Stimulated activated naive CD8-positive, alpha-beta T cell treated with anti-CD3 and anti-CD28 coated beads, Interleukin-15, Interleukin-2, amounts not matched to agents 100 ng/mL and 50 ng/mL, for 24 hours (primary cell): ENCODE measurements around the gene VSIG4.
"Not testable (repeated sequence)": the region's sequence is repeated elsewhere in the genome, so short reads cannot be mapped to it uniquely, and the experiment has no call there.

Source experiments
- H3K27ac Mint-ChIP-seq: one replicate; pipeline ENCODE4 v1.8.0; 2021; ENCODE audit warnings: mild to moderate bottlenecking, mixed read lengths
- H3K27me3 Mint-ChIP-seq: one replicate; pipeline ENCODE4 v1.8.0; 2021; ENCODE audit warnings: mixed read lengths
- H3K36me3 Mint-ChIP-seq: one replicate; pipeline ENCODE4 v1.8.0; 2021; ENCODE audit warnings: low read depth, mixed read lengths
- H3K4me1 Mint-ChIP-seq: one replicate; pipeline ENCODE4 v1.8.0; 2021; ENCODE audit warnings: low read depth, mixed read lengths
- H3K4me3 Mint-ChIP-seq: one replicate; pipeline ENCODE4 v1.8.0; 2021; ENCODE audit warnings: mild to moderate bottlenecking, mixed read lengths
- H3K9me3 Mint-ChIP-seq: one replicate; pipeline ENCODE4 v1.8.0; 2021; ENCODE audit warnings: mixed read lengths

Gene VSIG4, protein sequence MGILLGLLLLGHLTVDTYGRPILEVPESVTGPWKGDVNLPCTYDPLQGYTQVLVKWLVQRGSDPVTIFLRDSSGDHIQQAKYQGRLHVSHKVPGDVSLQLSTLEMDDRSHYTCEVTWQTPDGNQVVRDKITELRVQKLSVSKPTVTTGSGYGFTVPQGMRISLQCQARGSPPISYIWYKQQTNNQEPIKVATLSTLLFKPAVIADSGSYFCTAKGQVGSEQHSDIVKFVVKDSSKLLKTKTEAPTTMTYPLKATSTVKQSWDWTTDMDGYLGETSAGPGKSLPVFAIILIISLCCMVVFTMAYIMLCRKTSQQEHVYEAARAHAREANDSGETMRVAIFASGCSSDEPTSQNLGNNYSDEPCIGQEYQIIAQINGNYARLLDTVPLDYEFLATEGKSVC

DNA sequence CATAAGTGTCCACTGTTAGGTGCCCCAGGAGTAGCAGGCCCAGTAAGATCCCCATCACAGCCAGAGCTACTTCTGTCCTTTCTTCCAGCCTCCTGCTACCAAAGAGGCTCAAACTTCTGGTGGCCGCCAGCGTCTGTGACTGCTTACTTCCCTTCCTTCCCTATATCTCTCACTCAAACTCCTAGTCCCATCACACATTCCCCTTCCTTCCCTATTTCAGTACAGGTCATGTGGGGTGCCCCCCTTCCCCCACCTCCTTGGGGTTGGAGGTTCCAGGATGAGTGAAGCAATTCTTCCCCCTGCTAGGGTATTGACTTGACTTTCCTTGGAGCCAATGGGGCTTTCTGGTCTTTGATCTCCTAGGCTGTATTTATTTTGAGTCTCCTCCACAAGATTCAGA, at the start of gene VSIG4:
TSS of gene VSIG4 (minus strand) at position 137 of the 400 bp plus-strand sequence. CDS start at position 55, 82 bp downstream.
- Mint-ChIP-seq H3K9me3 (no peaks in the 10 kb centered on the region), H3K27ac (no peak within 1 kb of the TSS), H3K36me3 (no peaks in the 10 kb centered on the region), H3K4me3 (no peak within 1 kb of the TSS), H3K4me1 (peaks cover 4% of the 10 kb centered on the region), H3K27me3 (no peaks in the 10 kb centered on the region)

DNA sequence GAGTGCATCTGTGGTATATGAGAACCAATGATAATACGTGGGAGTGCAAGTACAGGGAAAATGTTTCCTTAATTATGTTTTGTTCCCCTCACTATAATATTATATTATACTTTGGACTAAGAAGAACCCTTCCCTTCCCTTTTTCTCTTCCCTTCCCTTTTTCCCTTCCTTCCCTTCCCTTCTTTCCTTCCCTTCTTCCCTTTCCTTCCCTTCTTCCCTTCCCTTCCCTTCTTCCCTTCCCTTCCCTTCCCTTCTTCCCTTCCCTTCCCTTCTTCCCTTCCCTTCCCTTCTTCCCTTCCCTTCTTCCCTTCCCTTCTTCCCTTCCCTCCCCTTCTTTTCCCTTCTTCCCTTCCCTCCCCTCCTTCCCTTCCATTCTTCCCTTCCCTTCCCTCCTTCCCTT, 36.9 kb upstream of the VSIG4 start:
- Mint-ChIP-seq H3K27ac (no peak overlapping the region), H3K36me3 (peaks cover 3% of the 10 kb centered on the region), H3K27me3 (no peaks in the 10 kb centered on the region), H3K9me3 (peaks cover 8% of the 10 kb centered on the region), H3K4me1 (peaks cover 28% of the 10 kb centered on the region), H3K4me3 (no peak overlapping the region)

- H3K9me3 Mint-ChIP-seq, result peaks cover 8% of the 10 kb centered on the region
- peaks cover 3% of the 10 kb centered on the region for H3K36me3 Mint-ChIP-seq
- peak overlapping the region; percentile 96 for H3K27ac Mint-ChIP-seq
- no peaks in the 10 kb centered on the region for H3K27me3 Mint-ChIP-seq
- peaks cover 28% of the 10 kb centered on the region for H3K4me1 Mint-ChIP-seq
- peak overlapping the region; percentile 74 for H3K4me3 Mint-ChIP-seq
Observed at GRCh38 chrX:66074920-66075879, 35.3 kb upstream of the VSIG4 start.

DNA sequence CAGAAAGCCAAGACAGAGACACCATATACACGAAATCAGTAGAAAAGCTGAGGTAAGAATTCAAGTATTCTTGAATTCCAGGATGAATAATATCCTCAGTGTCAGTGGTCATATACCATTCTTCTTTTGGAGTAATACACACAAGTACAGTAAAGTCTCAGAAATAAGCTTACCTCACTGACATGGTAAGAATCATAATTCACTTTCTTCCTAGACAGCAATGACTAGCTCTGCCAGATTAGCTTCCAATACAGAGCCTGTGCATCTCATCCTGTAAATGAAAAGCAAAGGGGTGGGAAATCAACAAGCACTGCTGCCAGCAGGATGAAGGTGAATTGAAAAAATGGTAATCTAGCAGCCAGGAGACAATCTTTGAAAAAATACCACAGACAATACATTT, 31.2 kb upstream of the VSIG4 start:
- Mint-ChIP-seq H3K36me3 (peaks cover 3% of the 10 kb centered on the region), H3K9me3 (peaks cover 8% of the 10 kb centered on the region), H3K27ac (no peak overlapping the region), H3K4me3 (no peak overlapping the region), H3K27me3 (no peaks in the 10 kb centered on the region), H3K4me1 (peaks cover 28% of the 10 kb centered on the region)

DNA sequence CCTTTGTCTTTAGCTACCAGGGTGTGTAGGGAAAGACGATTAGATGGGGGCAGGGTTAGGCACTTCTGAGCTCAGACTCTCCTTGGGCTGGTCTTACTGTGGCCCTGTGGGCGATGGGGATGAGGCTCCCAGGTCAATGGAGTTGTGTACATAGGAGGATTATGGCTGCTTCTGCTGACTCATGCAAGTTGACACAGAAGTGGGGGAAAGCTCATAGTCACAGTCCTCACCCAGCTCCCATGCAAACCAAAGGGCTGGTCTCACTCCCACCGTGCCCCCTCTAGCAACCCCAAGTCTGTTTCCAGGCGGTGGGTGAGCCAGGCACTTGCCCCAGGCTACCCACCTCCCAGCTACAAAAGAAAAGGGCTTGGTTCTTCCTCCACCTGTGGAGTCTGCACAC, 24.4 kb upstream of the VSIG4 start:
- Mint-ChIP-seq H3K27me3 (no peaks in the 10 kb centered on the region), H3K4me1 (peaks cover 39% of the 10 kb centered on the region), H3K9me3 (no peaks in the 10 kb centered on the region), H3K36me3 (no peaks in the 10 kb centered on the region), H3K27ac (no peak overlapping the region), H3K4me3 (no peak overlapping the region)

DNA sequence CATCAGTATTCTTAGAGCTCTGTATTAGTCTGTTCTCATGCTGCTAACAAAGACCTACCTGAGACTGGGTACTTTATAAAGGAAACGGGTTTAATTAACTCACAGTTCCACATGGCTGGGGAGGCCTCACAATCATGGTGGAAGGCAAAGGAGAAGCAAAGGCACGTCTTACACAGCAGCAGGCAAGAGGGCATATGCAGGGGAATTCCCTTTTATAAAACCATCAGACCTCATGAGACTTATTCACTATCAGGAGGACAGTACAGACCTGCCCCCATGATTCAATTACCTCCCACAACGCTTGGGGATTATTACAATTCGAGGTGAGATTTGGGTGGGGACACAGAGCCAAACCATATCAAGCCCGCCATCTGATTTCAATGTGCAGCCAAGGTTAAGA, 17.1 kb upstream of the VSIG4 start:
- H3K36me3 Mint-ChIP-seq, H3K4me3 Mint-ChIP-seq, H3K27me3 Mint-ChIP-seq, H3K9me3 Mint-ChIP-seq, H3K27ac Mint-ChIP-seq: not testable (repeated sequence)
- H3K4me1 Mint-ChIP-seq, result peaks cover 25% of the 10 kb centered on the region

GRCh38 chrX:66054978-66055377, 15.1 kb upstream of the VSIG4 start:
- H3K4me3 Mint-ChIP-seq, result no peak overlapping the region
- no peaks in the 10 kb centered on the region for H3K9me3 Mint-ChIP-seq
- H3K27me3 Mint-ChIP-seq, result no peaks in the 10 kb centered on the region
- no peak overlapping the region for H3K27ac Mint-ChIP-seq
- H3K36me3 Mint-ChIP-seq, result no peaks in the 10 kb centered on the region
- peaks cover 7% of the 10 kb centered on the region for H3K4me1 Mint-ChIP-seq

GRCh38 chrX:66053414-66053813, 13.5 kb upstream of the VSIG4 start:
- H3K4me3 Mint-ChIP-seq, result no peak overlapping the region
- peaks cover 7% of the 10 kb centered on the region for H3K4me1 Mint-ChIP-seq
- H3K9me3 Mint-ChIP-seq, result no peaks in the 10 kb centered on the region
- no peak overlapping the region for H3K27ac Mint-ChIP-seq
- H3K36me3 Mint-ChIP-seq, result no peaks in the 10 kb centered on the region
- no peaks in the 10 kb centered on the region for H3K27me3 Mint-ChIP-seq

DNA sequence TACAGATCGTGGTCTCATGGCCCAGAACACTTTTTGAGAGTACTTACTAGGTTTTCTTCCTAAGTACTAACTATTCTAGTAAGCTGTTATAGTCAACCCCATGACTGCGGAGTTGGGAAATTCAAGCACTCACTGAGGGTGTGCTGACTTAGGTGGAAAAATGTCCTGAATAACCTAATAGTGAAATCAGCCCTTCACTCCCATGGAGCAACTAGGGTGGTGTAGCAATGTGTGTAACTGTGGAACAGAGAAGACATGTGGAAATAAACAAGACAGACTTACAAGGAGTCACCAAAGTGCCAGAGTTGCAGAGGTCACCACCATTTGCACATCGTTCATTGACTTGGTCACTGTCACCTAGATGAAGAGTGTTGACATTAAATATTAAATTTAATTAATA, 12.1 kb upstream of the VSIG4 start:
- peaks cover 19% of the 10 kb centered on the region for H3K4me1 Mint-ChIP-seq
- no peaks in the 10 kb centered on the region for H3K9me3 Mint-ChIP-seq
- H3K27me3 Mint-ChIP-seq, result no peaks in the 10 kb centered on the region
- H3K27ac Mint-ChIP-seq, result no peak overlapping the region
- no peak overlapping the region for H3K4me3 Mint-ChIP-seq
- no peaks in the 10 kb centered on the region for H3K36me3 Mint-ChIP-seq

GRCh38 chrX:66050140-66050569, 10.3 kb upstream of the VSIG4 start:
- Mint-ChIP-seq H3K9me3 (no peaks in the 10 kb centered on the region), H3K4me1 (peaks cover 37% of the 10 kb centered on the region), H3K27ac (no peak overlapping the region), H3K36me3 (no peaks in the 10 kb centered on the region), H3K4me3 (no peak overlapping the region), H3K27me3 (no peaks in the 10 kb centered on the region)

DNA sequence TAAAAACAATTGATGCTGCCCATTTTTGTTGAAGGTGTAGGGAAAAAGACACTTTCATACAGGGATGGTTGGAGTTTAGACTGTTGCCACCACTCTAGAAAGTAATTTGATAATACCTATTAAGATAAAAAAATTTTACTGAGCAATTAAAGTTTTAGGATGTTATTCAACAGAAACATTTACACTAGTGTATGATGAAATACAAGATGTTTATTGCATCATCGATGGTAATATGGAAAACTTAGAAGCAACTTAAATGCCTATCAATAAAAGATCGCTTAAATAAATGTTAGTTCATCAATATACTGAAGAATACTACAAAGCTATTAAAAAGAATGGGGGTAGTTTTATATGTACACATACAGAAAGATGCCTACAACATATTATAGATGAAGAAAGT, 9.2 kb upstream of the VSIG4 start:
- Mint-ChIP-seq H3K9me3 (no peaks in the 10 kb centered on the region), H3K27me3 (no peaks in the 10 kb centered on the region), H3K36me3 (no peaks in the 10 kb centered on the region), H3K27ac (no peak overlapping the region), H3K4me1 (peaks cover 40% of the 10 kb centered on the region), H3K4me3 (no peak overlapping the region)

GRCh38 chrX:66046612-66047235, 6.8 kb upstream of the VSIG4 start:
- peaks cover 40% of the 10 kb centered on the region for H3K4me1 Mint-ChIP-seq
- no peaks in the 10 kb centered on the region for H3K36me3 Mint-ChIP-seq
- peak overlapping the region; percentile 74 for H3K4me3 Mint-ChIP-seq
- no peaks in the 10 kb centered on the region for H3K9me3 Mint-ChIP-seq
- no peaks in the 10 kb centered on the region for H3K27me3 Mint-ChIP-seq
- peak overlapping the region; percentile 99 for H3K27ac Mint-ChIP-seq

GRCh38 chrX:66045894-66046293, 6.0 kb upstream of the VSIG4 start:
- Mint-ChIP-seq H3K9me3 (no peaks in the 10 kb centered on the region), H3K27me3 (no peaks in the 10 kb centered on the region), H3K4me1 (peaks cover 40% of the 10 kb centered on the region), H3K27ac (peak overlapping the region; percentile 99), H3K36me3 (no peaks in the 10 kb centered on the region), H3K4me3 (peak overlapping the region; percentile 74)

- no peak overlapping the region for H3K27ac Mint-ChIP-seq
- no peaks in the 10 kb centered on the region for H3K9me3 Mint-ChIP-seq
- H3K4me1 Mint-ChIP-seq, result peaks cover 37% of the 10 kb centered on the region
- H3K4me3 Mint-ChIP-seq, result no peak overlapping the region
- no peaks in the 10 kb centered on the region for H3K36me3 Mint-ChIP-seq
- H3K27me3 Mint-ChIP-seq, result no peaks in the 10 kb centered on the region
Observed at GRCh38 chrX:66043584-66043983, 3.7 kb upstream of the VSIG4 start.
